Left hindlimb (tissue), 1 donor: ENCODE measurements around the gene RYR3.

Experiments used
- DNase-seq: peaks from one replicate; pipeline ENCODE4 v3.0.0-alpha.2; 2018

The RYR3 gene

DNA sequence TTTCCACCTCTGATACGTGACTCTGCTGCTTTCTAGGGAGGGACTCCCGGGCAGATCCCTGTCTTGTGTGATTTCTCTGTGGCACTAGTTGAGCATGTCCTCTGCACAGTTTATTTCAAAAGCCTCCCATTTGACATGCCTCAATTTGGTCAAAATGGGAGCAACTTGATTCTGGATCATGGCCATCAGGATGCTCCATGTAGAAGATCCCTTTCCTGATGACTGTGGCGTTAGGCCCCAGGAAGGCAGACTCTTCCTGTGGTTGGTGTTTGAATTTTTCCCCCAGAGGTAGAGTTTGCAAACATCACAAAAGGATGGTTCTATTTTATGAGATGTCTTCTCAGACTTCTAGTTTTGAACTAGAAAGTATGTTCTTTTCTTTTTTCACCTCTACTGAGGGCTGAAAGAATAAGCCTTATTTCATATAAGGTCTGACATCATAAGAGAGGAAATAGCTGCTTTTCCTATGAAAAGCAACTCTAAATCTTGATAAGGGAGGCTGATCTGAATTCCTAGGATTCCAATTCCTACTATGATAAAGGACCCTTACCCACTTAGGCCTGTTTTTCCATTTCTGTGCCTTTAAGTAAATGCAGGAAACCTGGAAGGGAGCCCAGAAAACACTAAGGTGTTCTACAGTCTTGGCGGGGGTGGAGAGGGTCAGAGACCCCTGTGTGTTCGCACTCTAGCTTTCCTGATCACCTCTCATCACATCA, 413.7 kb downstream of the RYR3 start:
- no peak for DNase-seq

GRCh38 chr15:33729653-33730052, 418.9 kb downstream of the RYR3 start:
- no peak for DNase-seq

DNA sequence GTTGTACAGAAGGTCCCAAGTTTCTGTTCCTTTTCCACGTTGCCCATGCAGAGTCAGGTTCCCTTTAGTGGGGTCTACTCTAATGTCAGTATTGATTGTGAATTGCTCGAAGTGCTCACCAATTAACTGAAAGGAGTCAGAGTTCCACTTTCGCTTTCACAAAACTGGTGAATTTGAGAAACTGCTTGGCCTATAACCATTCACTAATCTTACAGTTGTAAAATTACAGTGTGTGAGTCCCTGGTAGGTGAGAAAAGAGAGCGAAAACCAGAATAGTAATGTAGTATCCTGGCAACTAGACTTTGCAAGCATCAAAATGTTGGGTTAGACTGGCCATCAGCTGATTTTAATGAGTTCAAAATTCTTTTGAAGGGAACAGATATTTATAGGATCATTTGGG, 420.0 kb downstream of the RYR3 start:
- no peak for DNase-seq

DNA sequence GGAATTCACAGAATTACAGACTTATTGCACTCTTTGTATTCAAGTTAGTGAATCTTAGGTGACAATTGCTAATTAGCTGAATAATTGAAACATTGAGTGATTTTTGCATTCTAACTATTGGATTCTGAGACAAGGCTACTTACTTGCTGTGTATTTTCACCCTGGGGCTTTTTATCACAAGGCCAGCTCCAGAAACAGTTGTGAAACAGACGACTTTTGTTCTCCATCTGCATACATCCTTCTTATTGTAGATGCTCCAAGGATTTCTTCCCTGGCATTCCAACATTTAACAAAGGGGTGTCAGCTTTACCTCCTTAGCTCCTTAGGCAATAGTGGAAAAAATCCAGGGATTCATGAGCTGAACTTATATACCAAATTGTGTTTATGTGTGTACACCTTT, 424.4 kb downstream of the RYR3 start:
- DNase-seq = no peak

- no peak for DNase-seq
These were observed 425.0 kb downstream of the RYR3 start for GRCh38 chr15:33735637-33736247.

GRCh38 chr15:33737687-33738601, 427.2 kb downstream of the RYR3 start:
- no peak for DNase-seq

GRCh38 chr15:33738941-33739664, 428.3 kb downstream of the RYR3 start:
- no peak for DNase-seq

DNA sequence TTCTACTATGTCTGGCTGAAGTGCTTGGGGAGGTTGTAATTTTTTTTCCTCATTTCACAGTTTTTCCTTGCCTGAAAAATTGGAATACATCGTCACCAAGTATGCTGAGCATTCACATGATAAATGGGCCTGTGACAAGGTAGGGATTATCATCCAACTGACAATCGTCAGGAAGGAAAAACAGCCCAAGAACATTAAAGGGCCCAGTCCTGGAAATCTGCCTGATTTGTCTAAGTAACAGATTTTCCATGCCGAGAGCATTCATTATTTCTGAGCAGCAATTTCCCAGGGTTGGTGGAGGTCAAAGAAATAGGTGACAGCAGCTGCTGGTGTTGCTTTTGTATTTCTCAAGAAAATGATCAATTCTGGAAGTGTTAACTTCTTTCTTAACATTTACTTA, 431.5 kb downstream of the RYR3 start:
- no peak for DNase-seq

- no peak for DNase-seq
These were observed 432.0 kb downstream of the RYR3 start for GRCh38 chr15:33742800-33743199.

DNA sequence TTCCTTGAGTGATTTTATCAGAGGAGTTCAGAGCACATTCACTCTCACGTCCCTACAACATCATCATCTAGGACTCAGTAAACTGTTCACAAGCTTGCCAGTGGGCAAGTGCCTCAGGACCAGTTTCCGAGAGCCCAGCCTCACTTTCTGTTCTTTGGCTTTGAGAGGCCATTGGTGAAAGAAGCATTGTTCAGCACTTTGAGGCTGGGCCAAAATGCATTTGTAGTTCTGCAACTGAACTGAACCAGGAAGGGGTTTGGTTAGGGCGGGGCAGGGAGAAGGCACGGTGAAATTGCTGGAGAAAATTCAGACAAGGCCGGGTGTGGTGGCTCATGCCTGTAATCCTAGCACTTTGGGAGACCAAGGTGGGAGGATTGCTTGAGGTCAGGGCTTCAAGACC, 435.4 kb downstream of the RYR3 start:
- DNase-seq = no peak

DNA sequence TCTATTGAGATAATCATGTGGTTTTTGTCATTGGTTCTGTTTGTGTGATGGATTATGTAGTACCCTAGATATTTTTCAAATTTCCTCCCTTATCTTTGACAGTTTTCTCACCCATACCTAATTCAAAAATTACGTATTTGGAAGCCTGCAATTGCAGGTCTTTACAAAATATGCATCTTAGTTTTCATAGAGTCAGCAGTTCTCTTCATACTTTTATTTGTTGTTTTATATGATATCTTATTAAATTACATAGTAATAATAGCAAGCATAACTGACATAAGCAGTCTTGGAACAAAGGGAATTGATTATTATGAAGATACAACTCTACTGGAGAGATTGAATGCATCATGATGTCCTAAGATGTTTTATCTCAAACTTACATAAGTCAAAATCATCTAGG, 442.2 kb downstream of the RYR3 start:
- no peak for DNase-seq

- DNase-seq = no peak
These were observed 443.5 kb downstream of the RYR3 start for GRCh38 chr15:33754242-33754641.

DNA sequence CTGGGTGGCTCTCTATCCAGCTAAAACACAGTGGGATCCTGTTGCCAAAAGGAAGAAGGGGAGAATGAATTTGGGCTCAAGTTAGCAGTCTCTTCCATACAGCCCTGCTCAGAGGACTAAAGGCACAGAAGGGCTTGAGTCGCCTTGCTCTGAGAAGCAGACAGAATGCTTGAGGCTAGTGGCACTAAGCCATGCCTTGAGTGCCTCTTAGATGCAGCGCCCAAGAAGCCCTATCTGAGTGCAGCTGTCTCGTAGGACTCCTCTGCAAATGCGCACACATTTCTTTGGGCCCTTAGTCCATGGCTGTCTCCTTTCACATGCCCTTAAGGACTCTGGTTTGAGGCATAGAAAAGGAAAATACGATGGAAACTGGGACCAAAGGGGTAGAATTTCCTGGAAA, 446.2 kb downstream of the RYR3 start:
- DNase-seq = no peak

- DNase-seq = no peak
These were observed 446.9 kb downstream of the RYR3 start for GRCh38 chr15:33757516-33758232.

DNA sequence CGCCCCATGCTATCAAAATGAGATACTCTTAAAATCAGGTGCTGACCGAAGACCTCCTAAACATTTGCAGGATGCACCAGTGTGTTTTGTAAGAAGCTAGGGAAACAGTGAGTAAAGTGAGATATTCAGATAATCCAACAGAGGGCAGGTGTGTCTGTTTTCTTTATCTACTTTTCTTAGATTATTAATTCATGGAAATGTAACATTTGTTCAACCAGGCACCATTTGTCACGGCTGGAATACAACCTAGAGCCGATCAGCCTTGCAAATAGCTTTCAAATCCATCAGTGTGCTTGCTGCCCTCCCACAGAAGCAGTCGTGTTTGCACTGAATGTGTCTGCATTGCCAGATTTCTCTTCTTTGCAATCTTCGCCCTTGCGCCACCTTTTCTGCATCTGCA, 455.6 kb downstream of the RYR3 start:
- DNase-seq = no peak

GRCh38 chr15:33768670-33769190, 458.0 kb downstream of the RYR3 start:
- DNase-seq = no peak

DNA sequence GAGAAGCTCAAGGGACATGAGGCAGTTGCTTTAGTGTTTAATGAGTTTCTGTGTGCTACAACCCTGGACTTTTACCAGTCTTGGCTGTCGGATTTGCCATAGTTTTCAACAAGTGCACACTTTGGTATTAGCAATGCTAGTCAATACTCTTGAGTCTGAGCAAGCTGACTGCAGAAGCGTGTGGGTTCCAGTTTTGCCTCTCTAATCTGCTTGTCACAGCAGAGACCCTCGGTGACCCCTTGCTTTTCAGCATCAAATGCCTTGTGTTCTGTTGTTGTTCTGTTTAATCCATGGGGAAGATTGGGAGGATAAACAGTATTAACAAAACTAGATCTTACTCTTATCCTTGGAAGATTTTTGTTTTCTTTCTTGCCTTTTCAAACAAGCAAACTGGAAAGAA, 463.2 kb downstream of the RYR3 start:
- DNase-seq = no peak

DNA sequence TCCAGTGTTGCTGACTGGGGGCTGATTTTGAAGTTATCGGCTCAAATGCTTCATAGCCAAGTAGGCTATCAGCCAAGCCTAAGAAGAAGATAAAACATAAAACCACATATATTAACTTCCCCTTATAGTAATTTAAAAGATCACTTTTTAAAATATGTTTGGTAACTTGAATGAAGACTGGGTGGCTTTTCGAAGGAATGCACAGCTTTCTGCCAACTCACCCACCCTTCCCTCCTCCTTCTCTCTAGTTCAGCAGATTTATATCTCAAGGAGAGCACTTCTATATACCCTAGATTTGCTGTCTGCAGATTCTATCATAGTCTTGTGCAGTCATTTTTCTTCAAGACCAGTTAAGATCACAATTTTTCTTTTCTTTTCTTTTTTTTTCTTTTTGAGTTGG, 468.1 kb downstream of the RYR3 start:
- DNase-seq = no peak

DNA sequence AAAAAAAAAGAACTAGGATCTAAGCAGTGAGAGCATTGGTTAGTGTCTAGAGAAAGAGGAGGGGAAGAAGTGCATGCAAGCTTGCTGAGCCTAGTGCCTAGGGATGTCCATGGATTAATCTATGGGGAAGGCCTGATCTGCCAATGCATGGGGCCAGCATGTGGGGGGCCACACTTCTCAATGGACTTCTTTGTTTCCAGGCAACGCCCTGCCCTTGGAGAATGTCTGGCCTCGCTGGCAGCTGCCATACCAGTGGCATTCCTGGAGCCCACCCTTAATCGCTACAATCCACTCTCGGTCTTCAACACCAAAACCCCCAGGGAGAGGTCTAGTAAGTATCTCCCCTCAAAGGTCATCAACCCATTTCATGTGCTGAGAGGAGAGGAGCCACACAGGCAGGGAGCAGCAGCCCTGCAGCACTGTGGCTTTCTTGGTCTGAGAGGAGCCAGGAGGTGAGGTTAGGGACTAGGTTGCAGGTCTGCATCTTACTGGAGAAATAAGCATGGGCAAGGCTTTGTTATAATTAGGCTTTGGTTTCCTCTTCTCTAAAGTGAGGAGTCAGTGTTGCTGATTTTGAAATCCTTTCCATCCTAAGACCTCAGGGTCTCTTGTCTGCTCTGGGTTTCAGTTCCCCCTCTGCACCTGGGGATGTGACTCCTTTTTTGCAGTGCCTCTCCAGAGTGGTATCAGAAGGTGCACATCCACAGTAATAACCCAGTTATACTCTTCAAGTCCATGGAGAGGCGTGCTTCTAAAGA, 469.4 kb downstream of the RYR3 start:
- DNase-seq = no peak

DNA sequence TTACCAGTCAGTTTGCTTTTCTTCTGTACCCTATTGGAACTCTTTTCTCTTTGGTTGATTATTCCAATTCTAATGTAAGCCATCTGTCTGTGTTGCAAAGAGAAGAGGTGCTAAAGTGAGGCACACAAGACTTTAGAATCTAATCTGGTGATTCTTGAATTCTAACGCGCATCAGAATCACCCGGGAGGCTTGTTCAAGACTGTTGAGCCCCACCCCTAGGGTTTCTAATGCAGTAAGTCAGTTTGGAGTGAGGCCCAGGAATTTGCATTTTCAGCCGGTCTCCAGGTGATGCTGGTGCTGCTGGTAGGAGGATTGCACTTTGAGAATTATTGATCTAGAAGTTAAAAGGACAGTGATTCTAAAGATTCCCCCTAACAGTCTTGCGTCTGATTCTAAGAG, 472.2 kb downstream of the RYR3 start:
- DNase-seq = no peak

GRCh38 chr15:33785366-33785765, 474.6 kb downstream of the RYR3 start:
- DNase-seq = no peak
